ENCODE results near the gene COL26A1. TPM values are rescaled to one million over a fixed set of nuclear protein-coding genes. Genes with fewer than 3 reads are reported as not detected.

COL26A1 gene
- total RNA-seq, 2 experiments from 2014 or later: not detected

- CTCF ChIA-PET (ENCODE audit: unreplicated experiment): no interaction called here
Measured at GRCh38 chr7:101468546-101469275, 106.0 kb downstream of the COL26A1 start.

GRCh38 chr7:101470668-101471487 is 108.2 kb downstream of the COL26A1 start:
- BruUV-seq (replicated peaks): no TSS peak
- H3K4me2 ChIP-seq (ENCODE audit: low read length): no peak overlapping the region
- DNase-seq (ENCODE audit: low spot score): no peak
- no peaks in the 10 kb centered on the region for H4K20me1 ChIP-seq (ENCODE audit: insufficient read depth, low read length)
- TF ChIP-seq EZH2phosphoT487 (IDR thresholded peaks at IDR 0.05; ENCODE audit: borderline replicate concordance, low read depth, low read length): no peak
- no peak for TF ChIP-seq CTCF (conservative IDR thresholded peaks at IDR 0.05; ENCODE audit: low read length)
- POLR2A ChIA-PET: interaction anchor here (0.6 kb wide), 1 partner anchor 159 kb away, joined by 3 read pairs; no protein-coding TSS in a partner anchor
- CTCF ChIA-PET (ENCODE audit: unreplicated experiment): no interaction called here
- no peaks in the 10 kb centered on the region for H3K4me1 ChIP-seq (ENCODE audit: insufficient read depth, low read length, poor library complexity, severe bottlenecking)
- H3K9me2 ChIP-seq (ENCODE audit: insufficient read depth, low read length): no peaks in the 10 kb centered on the region
- H3K36me3 ChIP-seq (ENCODE audit: insufficient read depth, low read length): no peaks in the 10 kb centered on the region
- H2AFZ ChIP-seq (ENCODE audit: low read length): no peak overlapping the region
- H3K79me2 ChIP-seq (ENCODE audit: insufficient read depth, low read depth, low read length): no peaks in the 10 kb centered on the region
- intact Hi-C loops (cut with micrococcal nuclease; ENCODE audit: unreplicated experiment): no loop called here
- no peaks in the 10 kb centered on the region for H3K9me3 ChIP-seq (ENCODE audit: low read length)
- no peak overlapping the region for H3K4me3 ChIP-seq (ENCODE audit: low read depth, low read length, poor library complexity, severe bottlenecking)
- no peak overlapping the region for H3K27ac ChIP-seq (ENCODE audit: low read depth, low read length, poor library complexity, severe bottlenecking)

More at GRCh38 chr7:101468546-101469275, 106.0 kb downstream of the COL26A1 start:
- no peaks in the 10 kb centered on the region for H3K36me3 ChIP-seq (ENCODE audit: insufficient read depth, low read length)
- no peaks in the 10 kb centered on the region for H4K20me1 ChIP-seq (ENCODE audit: insufficient read depth, low read length)
- H3K79me2 ChIP-seq (ENCODE audit: insufficient read depth, low read depth, low read length): no peaks in the 10 kb centered on the region
- H3K4me3 ChIP-seq (ENCODE audit: low read depth, low read length, poor library complexity, severe bottlenecking): no peak overlapping the region
- POLR2A ChIA-PET: no interaction called here
- H3K4me2 ChIP-seq (ENCODE audit: low read length): no peak overlapping the region
- no peaks in the 10 kb centered on the region for H3K9me2 ChIP-seq (ENCODE audit: insufficient read depth, low read length)
- BruUV-seq (replicated peaks): no TSS peak
- intact Hi-C loops (cut with micrococcal nuclease; ENCODE audit: unreplicated experiment): no loop called here
- no peaks in the 10 kb centered on the region for H3K9me3 ChIP-seq (ENCODE audit: low read length)
- H3K4me1 ChIP-seq (ENCODE audit: insufficient read depth, low read length, poor library complexity, severe bottlenecking): no peaks in the 10 kb centered on the region
- no peak for DNase-seq (ENCODE audit: low spot score)
- no peak overlapping the region for H2AFZ ChIP-seq (ENCODE audit: low read length)
- no peak overlapping the region for H3K27ac ChIP-seq (ENCODE audit: low read depth, low read length, poor library complexity, severe bottlenecking)
- no peak for TF ChIP-seq EZH2phosphoT487 (IDR thresholded peaks at IDR 0.05; ENCODE audit: borderline replicate concordance, low read depth, low read length)
- no peak for TF ChIP-seq CTCF (conservative IDR thresholded peaks at IDR 0.05; ENCODE audit: low read length)

Measured in OCI-LY7 (cell line).